LNCAP (cell line): ENCODE measurements around the gene KCNA5.

ENCODE experiments used
- TF ChIP-seq, protein P1 (sequence below): fragments of 450-650 bp; IDR thresholded peaks from 2 replicates; pipeline ENCODE4 v1.5.1; 2017; ENCODE audit warnings: mild to moderate bottlenecking

The KCNA5 gene

DNA sequence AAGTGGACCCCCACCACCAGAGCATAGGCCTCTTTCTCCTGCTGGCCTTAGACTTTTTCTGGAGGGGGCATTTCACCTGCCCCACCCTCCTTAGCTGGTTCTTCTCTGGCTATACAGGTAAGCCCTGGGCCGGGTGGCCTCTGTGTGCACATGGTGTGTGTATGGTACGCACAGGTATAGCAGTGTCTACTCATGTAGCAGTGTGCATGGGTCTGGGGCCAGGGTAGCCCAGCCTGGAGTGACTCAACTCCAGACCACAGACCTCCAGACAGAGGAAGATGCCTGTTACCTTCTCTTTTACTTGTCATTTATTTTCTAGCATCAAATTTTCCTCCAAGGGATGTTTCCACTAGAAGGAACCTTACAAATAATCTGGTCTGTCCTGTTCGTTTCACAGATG, 6.9 kb downstream of the KCNA5 start:
- TF ChIP-seq, protein P1, sequence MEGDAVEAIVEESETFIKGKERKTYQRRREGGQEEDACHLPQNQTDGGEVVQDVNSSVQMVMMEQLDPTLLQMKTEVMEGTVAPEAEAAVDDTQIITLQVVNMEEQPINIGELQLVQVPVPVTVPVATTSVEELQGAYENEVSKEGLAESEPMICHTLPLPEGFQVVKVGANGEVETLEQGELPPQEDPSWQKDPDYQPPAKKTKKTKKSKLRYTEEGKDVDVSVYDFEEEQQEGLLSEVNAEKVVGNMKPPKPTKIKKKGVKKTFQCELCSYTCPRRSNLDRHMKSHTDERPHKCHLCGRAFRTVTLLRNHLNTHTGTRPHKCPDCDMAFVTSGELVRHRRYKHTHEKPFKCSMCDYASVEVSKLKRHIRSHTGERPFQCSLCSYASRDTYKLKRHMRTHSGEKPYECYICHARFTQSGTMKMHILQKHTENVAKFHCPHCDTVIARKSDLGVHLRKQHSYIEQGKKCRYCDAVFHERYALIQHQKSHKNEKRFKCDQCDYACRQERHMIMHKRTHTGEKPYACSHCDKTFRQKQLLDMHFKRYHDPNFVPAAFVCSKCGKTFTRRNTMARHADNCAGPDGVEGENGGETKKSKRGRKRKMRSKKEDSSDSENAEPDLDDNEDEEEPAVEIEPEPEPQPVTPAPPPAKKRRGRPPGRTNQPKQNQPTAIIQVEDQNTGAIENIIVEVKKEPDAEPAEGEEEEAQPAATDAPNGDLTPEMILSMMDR: no peak

DNA sequence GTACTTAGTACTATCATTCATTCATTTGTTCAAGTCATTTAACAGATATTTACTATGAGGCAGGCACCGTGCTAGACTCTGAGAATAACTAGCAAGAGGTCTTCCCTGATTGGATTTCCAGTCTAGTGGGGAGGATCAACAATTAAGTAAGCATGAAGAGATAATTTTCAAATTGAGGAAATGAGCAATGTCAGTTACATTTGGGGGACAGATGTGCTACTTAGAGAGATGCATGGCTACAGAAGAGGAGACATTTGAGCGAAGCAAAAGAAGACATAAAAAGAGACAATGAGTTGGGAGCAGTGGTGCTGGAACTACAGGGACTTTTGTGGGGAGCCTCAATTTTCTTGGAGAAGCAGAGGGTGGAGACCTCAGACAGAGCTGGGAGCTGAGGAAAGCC, 7.7 kb downstream of the KCNA5 start:
- TF ChIP-seq, protein P1: no peak

GRCh38 chr12:5051913-5052312, 8.2 kb downstream of the KCNA5 start:
- TF ChIP-seq, protein P1: no peak

- TF ChIP-seq, protein P1: no peak
These were observed 8.7 kb downstream of the KCNA5 start for GRCh38 chr12:5052348-5052747.

- TF ChIP-seq, protein P1: no peak
These were observed 15.7 kb downstream of the KCNA5 start for GRCh38 chr12:5059358-5059757.

DNA sequence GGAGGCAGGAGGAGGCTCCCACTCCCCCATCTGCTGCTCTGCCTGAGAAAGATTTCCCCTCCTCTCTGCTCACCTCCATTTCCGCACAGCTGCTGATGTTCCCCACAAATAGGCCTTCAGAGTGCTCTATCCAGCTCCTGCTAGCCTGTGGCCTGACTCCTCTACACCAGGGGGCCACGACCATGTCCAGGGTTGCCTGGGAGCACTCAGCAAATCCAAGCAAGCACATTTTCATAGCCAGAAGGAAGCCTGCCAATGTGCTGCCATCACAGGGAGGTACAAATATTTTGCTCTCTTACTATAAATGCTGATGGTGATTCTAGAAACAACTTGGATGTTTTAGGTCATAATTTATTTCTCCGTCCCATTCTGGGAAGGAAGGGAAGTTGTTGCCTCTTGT, 17.3 kb downstream of the KCNA5 start:
- TF ChIP-seq, protein P1: no peak

DNA sequence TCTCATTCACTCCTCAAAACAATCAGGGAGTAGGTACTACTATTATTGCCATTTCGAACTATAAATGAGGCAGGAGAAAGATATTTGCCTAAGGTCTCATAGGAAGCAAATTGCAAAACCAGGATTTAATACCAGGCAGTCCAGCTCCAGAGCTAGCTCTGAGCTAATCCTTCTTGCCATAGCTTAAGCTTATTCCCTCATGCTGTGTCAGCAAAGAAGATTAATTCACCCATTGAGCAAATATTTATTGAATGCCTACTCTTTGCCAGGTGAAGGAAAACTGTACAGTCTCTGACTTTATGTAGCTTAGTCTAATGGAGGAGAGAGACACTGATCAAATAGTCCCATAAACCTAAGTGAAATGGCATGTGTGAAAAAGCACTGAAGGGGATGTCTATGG, 19.5 kb downstream of the KCNA5 start:
- TF ChIP-seq, protein P1: no peak

- TF ChIP-seq, protein P1: no peak
These were observed 21.3 kb downstream of the KCNA5 start for GRCh38 chr12:5064913-5065490.
